ENCODE data around the gene SPDYE4.

The SPDYE4 gene

GRCh38 chr17:8742274-8742673 lies 16.1 kb downstream of the SPDYE4 start:
- Histone ChIP-seq H3K36me3 (no peaks in the 10 kb centered on the region), H3K27me3 (peaks cover 70% of the 10 kb centered on the region), H3K9me3 (no peaks in the 10 kb centered on the region), H3K27ac (no peak overlapping the region), H3K4me3 (ENCODE audit: low read depth in 1 of 2, low read length in 1 of 2) (no peak overlapping the region), H3K4me1 (ENCODE audit: control insufficient read depth in 1 of 2, insufficient read depth in 1 of 2, low read depth in 1 of 2, low read length in 1 of 2) (peaks cover 5 to 20% of the 10 kb centered on the region in 2 experiments)
- TF ChIP-seq, protein P1, sequence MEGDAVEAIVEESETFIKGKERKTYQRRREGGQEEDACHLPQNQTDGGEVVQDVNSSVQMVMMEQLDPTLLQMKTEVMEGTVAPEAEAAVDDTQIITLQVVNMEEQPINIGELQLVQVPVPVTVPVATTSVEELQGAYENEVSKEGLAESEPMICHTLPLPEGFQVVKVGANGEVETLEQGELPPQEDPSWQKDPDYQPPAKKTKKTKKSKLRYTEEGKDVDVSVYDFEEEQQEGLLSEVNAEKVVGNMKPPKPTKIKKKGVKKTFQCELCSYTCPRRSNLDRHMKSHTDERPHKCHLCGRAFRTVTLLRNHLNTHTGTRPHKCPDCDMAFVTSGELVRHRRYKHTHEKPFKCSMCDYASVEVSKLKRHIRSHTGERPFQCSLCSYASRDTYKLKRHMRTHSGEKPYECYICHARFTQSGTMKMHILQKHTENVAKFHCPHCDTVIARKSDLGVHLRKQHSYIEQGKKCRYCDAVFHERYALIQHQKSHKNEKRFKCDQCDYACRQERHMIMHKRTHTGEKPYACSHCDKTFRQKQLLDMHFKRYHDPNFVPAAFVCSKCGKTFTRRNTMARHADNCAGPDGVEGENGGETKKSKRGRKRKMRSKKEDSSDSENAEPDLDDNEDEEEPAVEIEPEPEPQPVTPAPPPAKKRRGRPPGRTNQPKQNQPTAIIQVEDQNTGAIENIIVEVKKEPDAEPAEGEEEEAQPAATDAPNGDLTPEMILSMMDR (IDR thresholded peaks at IDR 0.05): no peak

DNA sequence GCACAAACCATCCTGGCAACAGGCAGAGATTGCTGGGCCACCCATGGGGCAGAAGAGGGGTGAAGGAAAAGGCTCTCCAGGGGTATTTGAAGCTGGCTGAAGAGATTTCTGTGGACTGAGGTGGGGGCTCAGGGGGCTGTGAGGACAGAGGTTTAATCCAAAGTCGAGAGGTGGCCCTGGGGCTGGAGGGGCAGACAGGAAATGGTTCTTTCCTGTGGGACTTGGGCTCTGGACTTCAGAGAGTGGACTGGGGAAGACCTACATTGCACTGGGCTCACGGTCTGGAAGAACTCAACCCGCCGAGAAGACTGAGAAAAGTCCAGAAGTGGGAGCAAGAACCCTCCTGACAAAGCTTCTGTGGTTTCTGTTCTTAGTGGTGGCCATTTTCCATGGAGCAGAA lies 16.6 kb downstream of the SPDYE4 start:
- H3K9me3 ChIP-seq: no peaks in the 10 kb centered on the region
- no peak overlapping the region for H3K4me3 ChIP-seq (ENCODE audit: low read depth in 1 of 2, low read length in 1 of 2)
- peaks cover 5 to 20% of the 10 kb centered on the region in 2 experiments for H3K4me1 ChIP-seq (ENCODE audit: control insufficient read depth in 1 of 2, insufficient read depth in 1 of 2, low read depth in 1 of 2, low read length in 1 of 2)
- no peak overlapping the region for H3K27ac ChIP-seq
- H3K36me3 ChIP-seq: no peaks in the 10 kb centered on the region
- H3K27me3 ChIP-seq: peaks cover 65% of the 10 kb centered on the region
- TF ChIP-seq, protein P1 (IDR thresholded peaks at IDR 0.05): no peak

GRCh38 chr17:8741366-8741765 lies 17.0 kb downstream of the SPDYE4 start:
- no peaks in the 10 kb centered on the region for H3K36me3 ChIP-seq
- H3K27me3 ChIP-seq: peaks cover 62% of the 10 kb centered on the region
- no peak overlapping the region for H3K27ac ChIP-seq
- no peaks in the 10 kb centered on the region for H3K9me3 ChIP-seq
- H3K4me1 ChIP-seq (ENCODE audit: control insufficient read depth in 1 of 2, insufficient read depth in 1 of 2, low read depth in 1 of 2, low read length in 1 of 2): peaks cover 4 to 19% of the 10 kb centered on the region in 2 experiments
- no peak overlapping the region for H3K4me3 ChIP-seq (ENCODE audit: low read depth in 1 of 2, low read length in 1 of 2)
- TF ChIP-seq, protein P1 (IDR thresholded peaks at IDR 0.05): no peak

GRCh38 chr17:8740486-8740885 lies 17.9 kb downstream of the SPDYE4 start:
- H3K27ac ChIP-seq: no peak overlapping the region
- TF ChIP-seq, protein P1 (IDR thresholded peaks at IDR 0.05): no peak
- H3K4me1 ChIP-seq (ENCODE audit: control insufficient read depth in 1 of 2, insufficient read depth in 1 of 2, low read depth in 1 of 2, low read length in 1 of 2): peaks cover 0 to 12% of the 10 kb centered on the region in 2 experiments
- H3K9me3 ChIP-seq: no peaks in the 10 kb centered on the region
- H3K4me3 ChIP-seq (ENCODE audit: low read depth in 1 of 2, low read length in 1 of 2): no peak overlapping the region
- H3K36me3 ChIP-seq: no peaks in the 10 kb centered on the region
- H3K27me3 ChIP-seq: peaks cover 56% of the 10 kb centered on the region

DNA sequence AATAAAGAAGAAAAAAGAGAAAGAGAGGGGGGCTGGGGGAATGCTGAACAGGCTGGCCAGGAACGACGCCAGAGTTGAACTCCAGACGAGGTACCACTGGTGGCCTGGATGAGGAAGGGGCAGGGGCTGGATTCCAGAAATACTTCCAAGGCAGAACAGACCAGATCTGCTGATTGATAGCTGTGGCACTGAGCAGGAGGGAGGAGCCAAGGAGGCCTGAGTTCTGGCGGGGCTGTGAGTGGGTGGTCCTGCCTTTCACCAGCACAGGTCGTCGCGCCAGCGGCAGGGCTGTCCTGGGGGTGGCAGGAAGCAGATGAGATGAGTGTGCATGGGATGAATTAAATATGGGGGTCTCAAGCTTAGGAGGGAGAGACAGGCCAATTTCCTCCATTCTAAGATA lies 19.2 kb downstream of the SPDYE4 start:
- H3K27ac ChIP-seq: no peak overlapping the region
- TF ChIP-seq, protein P1 (IDR thresholded peaks at IDR 0.05): no peak
- H3K36me3 ChIP-seq: no peaks in the 10 kb centered on the region
- no peaks in the 10 kb centered on the region for H3K9me3 ChIP-seq
- peaks cover 56% of the 10 kb centered on the region for H3K27me3 ChIP-seq
- H3K4me1 ChIP-seq (ENCODE audit: control insufficient read depth in 1 of 2, insufficient read depth in 1 of 2, low read depth in 1 of 2, low read length in 1 of 2): peaks cover 0 to 8% of the 10 kb centered on the region in 2 experiments
- H3K4me3 ChIP-seq (ENCODE audit: low read depth in 1 of 2, low read length in 1 of 2): no peak overlapping the region

DNA sequence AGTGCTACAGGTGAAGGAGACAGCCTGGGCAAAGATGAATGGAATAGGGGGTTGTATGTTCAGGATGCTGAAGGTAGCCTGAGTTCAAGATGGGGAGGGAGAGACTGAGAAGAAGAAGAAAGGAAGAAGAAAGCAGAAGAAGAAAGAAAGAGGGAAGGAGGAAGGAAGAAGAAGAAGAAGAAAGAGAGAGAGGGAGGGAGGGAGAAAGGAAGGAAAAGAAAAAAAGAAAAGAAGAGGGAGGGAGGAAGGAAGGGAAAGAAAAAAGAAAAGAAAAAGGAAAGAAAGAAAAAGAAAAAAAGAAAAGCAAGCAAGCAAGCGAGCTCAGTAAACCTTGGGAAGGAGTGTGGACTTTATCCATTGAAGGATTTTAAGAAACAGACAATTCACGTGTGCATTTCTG lies 21.6 kb downstream of the SPDYE4 start:
- Histone ChIP-seq H3K4me3 (ENCODE audit: low read depth in 1 of 2, low read length in 1 of 2) (no peak overlapping the region), H3K36me3 (no peaks in the 10 kb centered on the region), H3K9me3 (no peaks in the 10 kb centered on the region), H3K27me3 (peaks cover 35% of the 10 kb centered on the region), H3K4me1 (ENCODE audit: control insufficient read depth in 1 of 2, insufficient read depth in 1 of 2, low read depth in 1 of 2, low read length in 1 of 2) (peaks cover 0 to 3% of the 10 kb centered on the region in 2 experiments), H3K27ac (no peak overlapping the region)
- TF ChIP-seq, protein P1 (IDR thresholded peaks at IDR 0.05): no peak

Data from neutrophil (primary cell).